RCC 7860 (cell line): ENCODE data around the gene TTLL10.

ENCODE experiments used
- DNase-seq: peaks from one replicate; pipeline ENCODE4 v3.0.0-alpha.2; 2015; ENCODE audit warnings: low spot score
- FAIRE-seq: peaks from 2 replicates; lab custom pipeline; 2012; peaks lifted over from hg19 to GRCh38; lab: Jason Lieb, UNC

TTLL10 gene

GRCh38 chr1:1217621-1218523 is 44.2 kb downstream of the TTLL10 start:
- FAIRE-seq, result no peak
- DNase-seq, result no peak

- FAIRE-seq, result no peak
Observed at GRCh38 chr1:1218524-1219200, 45.0 kb downstream of the TTLL10 start.

GRCh38 chr1:1219341-1219740 is 45.7 kb downstream of the TTLL10 start:
- DNase-seq, result no peak
- no peak for FAIRE-seq

More at GRCh38 chr1:1218524-1219200, 45.0 kb downstream of the TTLL10 start:
- no peak for DNase-seq

DNA sequence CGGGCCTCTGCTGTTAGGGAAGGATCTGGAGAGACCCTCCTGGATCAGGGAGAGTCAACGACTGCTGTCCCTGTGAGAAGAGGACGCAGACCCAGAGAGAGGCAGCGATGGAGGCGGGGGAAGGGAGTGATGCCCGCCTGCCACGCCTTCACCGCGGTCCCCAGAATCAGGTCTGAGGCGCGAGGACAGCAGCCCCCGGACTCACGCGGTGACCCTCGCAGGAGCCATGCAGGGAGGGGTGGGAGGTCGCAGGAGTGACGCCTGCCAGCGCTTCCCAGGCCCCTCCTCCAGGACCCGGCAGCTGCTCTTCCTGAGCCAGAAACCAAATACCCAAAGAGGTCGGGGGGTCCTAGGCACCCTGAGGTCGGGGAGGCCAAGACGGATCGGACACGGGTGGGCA is 46.5 kb downstream of the TTLL10 start:
- FAIRE-seq, result no peak
- no peak for DNase-seq

- no peak for FAIRE-seq
- DNase-seq, result no peak
Observed at GRCh38 chr1:1221887-1222574, 48.4 kb downstream of the TTLL10 start.

DNA sequence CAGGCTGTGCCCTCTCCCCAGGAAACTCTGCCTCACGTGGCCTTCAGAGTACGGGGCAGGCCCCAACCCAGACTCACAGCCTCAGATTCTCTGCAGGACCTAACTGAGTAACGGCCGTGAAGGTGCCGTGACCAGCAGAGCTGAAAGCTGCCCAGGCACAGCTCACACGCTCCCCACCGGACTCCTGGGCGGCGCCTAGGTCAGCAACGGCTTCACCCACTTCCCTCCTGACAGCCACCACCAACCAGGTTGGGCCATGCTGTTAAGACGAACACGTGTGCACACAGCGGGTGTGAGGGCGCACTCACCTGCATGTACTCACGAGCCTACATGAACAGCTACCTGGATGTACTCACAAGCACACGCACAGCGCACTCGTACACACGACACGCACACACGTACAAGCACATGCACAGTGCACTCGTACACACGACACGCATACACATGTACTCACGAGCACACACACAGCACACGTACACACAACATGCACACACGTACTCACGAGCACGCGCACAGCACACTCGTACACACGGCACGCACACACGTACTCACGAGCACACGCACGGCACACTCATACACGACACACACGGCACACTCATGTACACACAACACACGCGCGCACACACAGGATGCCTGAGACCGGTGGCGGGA is 49.0 kb downstream of the TTLL10 start:
- FAIRE-seq, result no peak
- DNase-seq, result no peak

DNA sequence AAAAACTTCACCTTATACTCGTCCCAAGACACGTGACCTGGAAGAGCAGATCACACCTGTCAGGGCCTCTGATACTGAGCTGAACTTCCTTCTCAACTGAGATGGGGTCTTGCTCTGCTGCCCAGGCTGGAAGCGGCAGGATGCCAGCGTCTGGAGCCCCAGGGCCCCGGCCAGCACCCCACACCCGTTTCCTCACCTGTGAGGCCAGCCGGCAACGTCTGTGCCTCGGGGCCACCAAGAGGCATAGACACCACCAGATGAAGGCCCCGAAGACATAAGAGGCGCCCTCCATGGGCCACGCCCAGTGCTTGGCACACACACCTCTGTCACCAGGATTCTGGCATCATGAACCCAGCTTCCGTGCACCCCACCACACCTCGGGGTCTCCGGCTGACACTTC is 49.6 kb downstream of the TTLL10 start:
- DNase-seq (no peak), FAIRE-seq (no peak)

DNA sequence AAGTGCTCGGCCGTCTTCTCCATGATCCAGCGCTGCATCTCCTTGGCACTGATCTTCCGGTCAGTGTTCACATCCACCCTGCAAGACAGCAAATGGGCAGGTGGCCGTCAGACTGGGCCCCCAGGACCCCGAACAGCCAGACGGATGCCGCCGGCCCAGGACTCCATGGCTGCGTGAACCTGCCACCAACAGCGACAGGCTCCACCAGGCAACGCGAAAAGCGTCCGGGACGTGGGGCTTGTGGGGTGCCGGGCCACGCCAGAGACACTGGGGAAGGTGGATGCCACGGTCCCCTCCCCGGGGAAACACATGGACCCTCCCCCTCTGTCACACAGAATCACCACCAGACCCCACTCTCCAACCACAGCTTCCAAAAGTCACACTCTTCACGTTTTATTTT is 50.2 kb downstream of the TTLL10 start:
- FAIRE-seq, result no peak
- DNase-seq, result no peak

GRCh38 chr1:1225238-1225845 is 51.7 kb downstream of the TTLL10 start:
- no peak for FAIRE-seq
- DNase-seq, result no peak

DNA sequence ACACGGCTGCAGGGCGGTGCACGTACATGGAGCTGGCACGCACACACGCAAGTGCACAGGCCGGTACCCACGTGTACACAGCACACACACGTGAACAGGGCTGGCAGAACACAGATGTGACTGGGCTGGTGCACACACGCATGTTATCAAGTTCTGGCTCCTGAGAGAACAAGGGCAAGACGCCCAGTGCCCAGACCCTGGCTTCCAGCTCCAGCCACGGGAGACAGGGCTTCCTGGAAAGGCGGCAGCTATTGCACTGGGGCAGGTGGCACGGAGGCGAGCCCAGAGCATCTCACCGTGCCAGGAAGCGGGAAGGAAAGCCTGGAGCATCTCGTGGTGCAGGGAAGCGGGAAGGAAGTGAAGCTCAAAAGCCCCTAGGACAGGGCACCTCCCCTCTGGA is 52.2 kb downstream of the TTLL10 start:
- DNase-seq, result no peak
- no peak for FAIRE-seq

- no peak for FAIRE-seq
- DNase-seq, result no peak
Observed at GRCh38 chr1:1226566-1227362, 53.1 kb downstream of the TTLL10 start.

- no peak for DNase-seq
- FAIRE-seq, result no peak
Observed at GRCh38 chr1:1227386-1227785, 53.7 kb downstream of the TTLL10 start.

- FAIRE-seq, result no peak
- DNase-seq, result no peak
Observed at GRCh38 chr1:1228187-1228586, 54.5 kb downstream of the TTLL10 start.

DNA sequence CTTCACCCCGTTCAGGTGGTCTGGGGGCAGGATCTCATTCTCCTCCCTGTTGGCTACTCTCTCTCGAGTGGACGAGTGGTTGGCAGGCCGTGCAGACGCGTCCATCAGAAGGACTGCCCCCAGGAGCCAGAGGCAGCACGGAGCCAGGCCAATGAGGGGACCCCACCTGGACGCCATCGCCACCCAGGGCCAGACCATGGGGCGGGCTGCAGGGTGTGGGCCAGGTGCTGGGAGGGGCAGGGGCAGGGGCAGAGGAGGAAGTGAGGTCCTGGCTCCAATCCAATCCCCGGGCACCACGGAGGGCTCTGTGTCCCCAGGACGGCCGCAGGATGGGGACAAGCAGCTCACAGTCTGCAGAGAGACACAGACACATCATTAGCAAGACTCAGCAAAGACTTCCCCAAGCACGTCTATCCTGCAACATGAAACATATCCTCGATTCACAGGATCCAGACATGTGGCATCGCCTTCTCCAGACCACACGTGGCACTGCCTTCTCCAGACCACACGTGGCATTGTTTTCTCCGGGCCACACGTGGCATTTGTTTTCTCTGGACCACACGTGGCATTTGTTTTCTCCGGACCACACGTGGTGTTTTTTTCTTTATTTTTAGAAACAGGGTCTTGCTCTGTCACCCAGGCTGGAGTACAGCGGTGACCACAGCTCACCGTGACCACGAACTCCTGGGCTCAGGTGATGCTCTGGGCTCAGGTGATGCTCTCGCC is 55.1 kb downstream of the TTLL10 start:
- DNase-seq (no peak), FAIRE-seq (no peak)

DNA sequence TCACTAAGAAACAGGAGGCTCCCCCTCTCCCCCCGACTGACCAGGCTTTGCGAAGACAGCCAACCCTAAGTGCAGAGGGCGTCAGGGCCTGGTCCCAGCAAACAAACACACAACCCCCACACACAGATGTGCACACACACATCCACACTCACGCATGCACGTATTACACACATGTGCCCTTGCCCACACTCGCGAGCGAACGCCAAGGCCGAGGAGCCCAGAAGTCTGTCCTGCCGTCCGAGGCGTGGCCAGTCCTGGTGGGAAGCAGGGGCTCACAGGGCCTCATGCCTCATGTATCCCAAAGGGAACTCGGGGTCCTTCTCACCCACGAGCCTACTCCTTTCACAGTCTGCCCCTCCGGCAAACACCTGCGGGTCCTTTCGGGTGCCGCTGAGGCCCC is 56.1 kb downstream of the TTLL10 start:
- no peak for FAIRE-seq
- no peak for DNase-seq

GRCh38 chr1:1230656-1231399 is 57.1 kb downstream of the TTLL10 start:
- FAIRE-seq, result peak; percentile 70
- DNase-seq, result peak; percentile 71

- DNase-seq (peak; percentile 89), FAIRE-seq (no peak)
Observed at GRCh38 chr1:1231400-1232207, 57.9 kb downstream of the TTLL10 start, which contains the start of gene SDF4. Gene SDF4, minus strand, starts transcription at chr1:1232001. Its CDS starts 3,229 bp downstream, at chr1:1228772.
